GM19452 (cell line): ENCODE measurements around the gene NTN5.

Source experiments
- ATAC-seq: cut with Tn5 transposase; IDR thresholded peaks from one replicate; pipeline ENCODE4 v1.9.1; 2021; ENCODE audit not compliant: unreplicated experiment

The NTN5 gene

GRCh38 chr19:48631225-48631624, 41.6 kb downstream of the NTN5 start:
- no peak for ATAC-seq

GRCh38 chr19:48630296-48631063, 42.3 kb downstream of the NTN5 start:
- no peak for ATAC-seq

DNA sequence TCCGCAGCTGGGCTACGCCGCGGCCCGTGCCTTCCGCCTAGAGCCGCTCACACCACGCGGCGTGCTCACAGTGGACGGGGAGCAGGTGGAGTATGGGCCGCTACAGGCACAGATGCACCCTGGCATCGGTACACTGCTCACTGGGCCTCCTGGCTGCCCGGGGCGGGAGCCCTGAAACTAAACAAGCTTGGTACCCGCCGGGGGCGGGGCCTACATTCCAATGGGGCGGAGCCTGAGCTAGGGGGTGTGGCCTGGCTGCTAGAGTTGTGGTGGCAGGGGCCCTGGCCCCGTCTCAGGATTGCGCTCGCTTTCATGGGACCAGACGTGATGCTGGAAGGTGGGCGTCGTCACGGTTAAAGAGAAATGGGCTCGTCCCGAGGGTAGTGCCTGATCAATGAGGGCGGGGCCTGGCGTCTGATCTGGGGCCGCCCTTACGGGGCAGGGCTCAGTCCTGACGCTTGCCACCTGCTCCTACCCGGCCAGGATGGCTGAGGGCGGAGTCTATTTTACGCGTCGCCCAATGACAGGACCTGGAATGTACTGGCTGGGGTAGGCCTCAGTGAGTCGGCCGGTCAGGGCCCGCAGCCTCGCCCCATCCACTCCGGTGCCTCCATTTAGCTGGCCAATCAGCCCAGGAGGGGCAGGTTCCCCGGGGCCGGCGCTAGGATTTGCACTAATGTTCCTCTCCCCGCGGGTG, 43.1 kb downstream of the NTN5 start:
- no peak for ATAC-seq

DNA sequence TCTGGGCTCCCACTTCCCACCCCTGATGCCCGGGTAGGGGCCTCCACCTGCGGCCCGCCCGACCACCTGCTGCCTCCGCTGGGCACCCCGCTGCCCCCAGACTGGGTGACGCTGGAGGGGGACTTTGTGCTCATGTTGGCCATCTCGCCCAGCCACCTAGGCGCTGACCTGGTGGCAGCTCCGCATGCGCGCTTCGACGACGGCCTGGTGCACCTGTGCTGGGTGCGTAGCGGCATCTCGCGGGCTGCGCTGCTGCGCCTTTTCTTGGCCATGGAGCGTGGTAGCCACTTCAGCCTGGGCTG, 43.6 kb downstream of the NTN5 start:
- ATAC-seq: no peak

DNA sequence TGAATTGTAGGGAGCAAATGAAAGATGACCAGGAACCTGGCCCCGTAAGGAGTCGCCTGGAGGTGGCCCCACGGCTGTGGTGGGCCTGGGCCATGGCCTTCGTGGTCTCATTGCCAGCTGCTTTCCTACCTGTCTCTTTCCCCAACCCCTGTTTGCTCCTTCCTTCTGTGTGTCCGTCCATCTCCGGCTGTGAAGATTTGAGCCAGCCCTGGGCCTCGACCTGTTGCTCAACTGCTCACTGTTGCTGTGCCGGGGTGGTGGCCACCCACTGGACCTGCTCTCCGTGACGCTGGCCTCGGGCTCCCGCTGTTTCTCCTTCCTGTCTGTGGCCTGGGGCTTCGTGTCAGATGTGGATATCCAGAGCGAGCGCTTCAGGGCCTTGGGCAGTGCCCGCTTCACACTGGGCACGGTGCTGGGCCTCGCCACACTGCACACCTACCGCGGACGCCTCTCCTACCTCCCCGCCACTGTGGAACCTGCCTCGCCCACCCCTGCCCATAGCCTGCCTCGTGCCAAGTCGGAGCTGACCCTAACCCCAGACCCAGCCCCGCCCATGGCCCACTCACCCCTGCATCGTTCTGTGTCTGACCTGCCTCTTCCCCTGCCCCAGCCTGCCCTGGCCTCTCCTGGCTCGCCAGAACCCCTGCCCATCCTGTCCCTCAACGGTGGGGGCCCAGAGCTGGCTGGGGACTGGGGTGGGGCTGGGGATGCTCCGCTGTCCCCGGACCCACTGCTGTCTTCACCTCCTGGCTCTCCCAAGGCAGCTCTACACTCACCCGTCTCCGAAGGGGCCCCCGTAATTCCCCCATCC, 44.1 kb downstream of the NTN5 start:
- ATAC-seq: no peak

DNA sequence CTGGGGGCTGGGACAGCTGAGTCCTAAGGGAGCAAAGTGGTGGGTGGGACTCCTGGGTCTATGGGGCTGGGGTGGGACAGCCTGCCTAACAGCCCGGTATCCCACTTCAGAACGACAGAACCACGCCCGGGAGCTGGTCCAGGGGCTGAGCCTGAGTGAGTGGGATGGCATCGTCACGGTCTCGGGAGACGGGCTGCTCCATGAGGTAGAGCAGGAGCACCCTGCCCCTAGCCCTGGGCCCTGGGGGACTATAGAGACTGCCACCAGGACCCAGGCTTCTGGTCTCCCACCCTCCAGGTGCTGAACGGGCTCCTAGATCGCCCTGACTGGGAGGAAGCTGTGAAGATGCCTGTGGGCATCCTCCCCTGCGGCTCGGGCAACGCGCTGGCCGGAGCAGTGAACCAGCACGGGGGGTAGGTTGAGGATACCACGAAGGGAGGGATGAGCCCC, 44.9 kb downstream of the NTN5 start:
- no peak for ATAC-seq

GRCh38 chr19:48627201-48627864, 45.5 kb downstream of the NTN5 start:
- ATAC-seq: no peak

GRCh38 chr19:48625891-48626327, 46.9 kb downstream of the NTN5 start:
- no peak for ATAC-seq

DNA sequence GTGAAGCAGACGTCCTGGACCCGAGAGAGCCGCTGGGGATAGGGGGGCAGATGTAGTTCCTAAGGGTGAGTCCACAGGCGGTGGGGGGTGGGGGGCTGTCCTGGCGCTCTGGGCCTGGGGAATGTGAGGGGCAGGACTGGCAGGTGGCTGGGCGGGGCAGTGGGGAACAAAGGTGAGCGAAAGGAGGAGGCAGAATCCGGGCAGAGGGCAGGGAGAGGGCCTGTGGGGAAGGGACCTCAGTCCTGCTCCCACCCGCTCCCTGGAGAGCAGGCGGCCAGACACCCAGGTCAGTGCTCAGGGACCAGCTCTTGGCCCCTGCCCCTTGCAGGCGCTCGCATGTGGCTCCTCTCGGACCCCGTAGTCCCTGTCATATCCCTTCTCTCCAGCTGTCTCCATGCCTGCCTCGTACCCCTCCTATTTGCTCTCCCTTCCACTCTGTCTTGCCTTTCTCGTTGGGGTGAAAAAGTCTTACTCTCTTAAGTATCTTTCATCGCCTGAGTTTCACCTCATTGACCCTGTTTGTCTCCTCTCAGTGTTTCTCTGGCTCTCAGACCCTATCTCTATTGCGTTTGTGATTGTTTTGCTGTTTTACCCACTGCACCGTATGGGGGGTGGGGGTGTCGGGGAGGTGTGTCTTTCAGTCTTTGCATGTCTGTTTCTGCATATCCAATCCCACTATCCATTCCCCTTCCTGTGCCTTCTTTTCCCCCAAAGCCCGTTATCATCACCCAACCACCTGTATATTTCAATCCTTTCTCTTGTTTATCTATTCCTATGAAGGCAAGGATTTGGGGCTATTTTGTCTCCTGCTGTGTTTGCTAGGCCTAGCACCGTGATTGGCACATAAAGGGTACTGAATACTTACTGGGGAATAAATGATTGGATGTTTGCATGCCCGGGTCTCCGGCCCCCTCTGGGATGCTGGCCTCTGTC, 47.8 kb downstream of the NTN5 start:
- no peak for ATAC-seq

DNA sequence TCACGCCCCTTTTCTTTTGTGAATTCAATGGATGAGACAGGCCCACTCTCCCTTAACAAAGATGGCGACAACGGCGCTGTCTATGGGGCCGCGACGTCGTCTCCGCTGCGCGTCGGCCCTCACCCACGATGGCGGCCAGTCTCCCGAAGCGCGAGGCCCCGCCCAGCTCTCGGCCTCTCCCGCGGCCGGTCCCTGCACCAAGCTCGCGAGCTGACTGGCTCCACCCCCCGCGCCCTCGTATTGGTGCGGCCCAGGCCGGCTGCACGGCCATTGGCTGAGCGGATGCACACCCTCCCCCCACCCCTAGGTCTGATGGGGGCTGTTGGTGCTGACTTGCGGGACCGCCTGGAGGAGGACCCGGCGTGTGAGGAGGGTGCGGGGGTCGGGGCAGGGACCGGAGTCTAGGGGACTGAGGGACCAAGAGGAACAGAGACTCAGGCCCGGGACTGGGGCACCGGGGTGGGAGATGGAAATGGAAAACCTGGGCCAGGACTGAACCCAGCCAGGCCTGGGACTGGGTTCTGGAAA, 48.7 kb downstream of the NTN5 start:
- peak; percentile 54 for ATAC-seq

DNA sequence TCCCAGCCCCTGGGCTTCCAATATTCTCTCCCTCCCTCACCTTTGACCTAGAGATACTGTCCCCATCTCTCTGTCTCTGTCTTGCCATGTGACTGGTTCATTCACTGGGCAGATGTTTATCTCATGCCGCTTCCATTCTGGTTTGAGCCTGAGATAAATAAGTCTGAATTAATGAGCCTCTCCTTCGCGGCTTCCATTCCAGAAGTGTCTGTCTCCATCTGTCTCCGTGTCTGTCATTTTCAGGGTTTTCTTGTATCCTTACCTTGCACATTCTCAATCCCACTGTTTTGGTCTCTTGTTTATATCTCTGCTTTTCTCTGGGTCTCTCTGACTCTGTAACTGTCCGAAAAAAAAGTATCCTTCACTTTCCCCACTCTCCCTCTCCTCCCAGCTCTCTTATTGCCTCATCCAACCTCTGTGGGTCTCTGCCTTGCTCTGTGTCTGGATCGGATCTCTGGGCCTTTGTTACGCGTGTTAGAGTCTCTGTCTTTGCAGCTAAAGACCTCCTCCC, 49.2 kb downstream of the NTN5 start:
- ATAC-seq: no peak

DNA sequence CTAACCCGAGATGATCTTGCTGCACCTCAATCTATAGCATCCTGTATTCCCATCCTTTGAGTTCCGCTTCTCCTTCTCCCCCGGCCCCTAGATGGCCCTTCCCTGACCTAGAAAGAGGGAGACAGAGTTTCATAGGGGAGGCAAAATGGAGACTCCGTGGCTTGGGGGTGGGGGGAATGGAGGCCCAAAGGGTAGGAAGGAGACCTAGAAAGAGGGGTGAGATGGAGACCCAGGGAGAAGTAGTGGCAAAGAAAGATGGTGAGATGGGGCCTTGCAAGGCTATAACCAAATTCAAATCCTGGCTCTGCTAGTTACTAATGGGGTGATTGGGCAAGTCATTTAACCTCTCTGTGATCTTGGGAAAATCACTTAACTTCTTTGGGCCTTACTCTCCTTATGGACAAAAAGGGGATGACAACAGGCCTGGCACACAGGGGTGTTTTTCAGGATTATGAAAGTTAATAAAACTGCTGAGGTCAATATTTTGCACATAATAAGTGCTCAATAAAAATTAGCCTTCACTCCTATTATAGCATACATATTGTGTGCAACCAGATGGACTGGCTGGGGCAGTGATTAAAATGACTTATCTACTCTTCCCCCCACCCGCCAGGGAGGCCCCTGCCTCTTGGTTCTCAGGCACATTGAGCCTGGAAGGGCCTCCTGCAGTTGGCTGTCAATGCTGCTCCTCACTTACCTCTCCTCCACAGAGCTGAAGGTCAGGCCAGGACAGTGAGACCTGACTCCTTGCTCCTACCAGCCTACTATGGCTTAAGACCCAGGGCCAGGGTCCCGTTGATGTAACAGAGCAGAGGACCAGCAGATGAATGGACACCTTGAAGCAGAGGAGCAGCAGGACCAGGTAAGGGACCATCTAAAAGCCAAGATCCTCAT, 52.9 kb downstream of the NTN5 start:
- ATAC-seq: no peak

GRCh38 chr19:48618916-48619691, 53.7 kb downstream of the NTN5 start, which contains the start of the genes RPL18 and SPHK2:
Gene RPL18, minus strand, starts transcription at chr19:48619178. Its CDS starts 35 bp downstream, at chr19:48619143.
Gene SPHK2, plus strand, starts transcription at chr19:48619506. Its CDS starts 1,009 bp downstream, at chr19:48620515.
- ATAC-seq: peak; percentile 86

DNA sequence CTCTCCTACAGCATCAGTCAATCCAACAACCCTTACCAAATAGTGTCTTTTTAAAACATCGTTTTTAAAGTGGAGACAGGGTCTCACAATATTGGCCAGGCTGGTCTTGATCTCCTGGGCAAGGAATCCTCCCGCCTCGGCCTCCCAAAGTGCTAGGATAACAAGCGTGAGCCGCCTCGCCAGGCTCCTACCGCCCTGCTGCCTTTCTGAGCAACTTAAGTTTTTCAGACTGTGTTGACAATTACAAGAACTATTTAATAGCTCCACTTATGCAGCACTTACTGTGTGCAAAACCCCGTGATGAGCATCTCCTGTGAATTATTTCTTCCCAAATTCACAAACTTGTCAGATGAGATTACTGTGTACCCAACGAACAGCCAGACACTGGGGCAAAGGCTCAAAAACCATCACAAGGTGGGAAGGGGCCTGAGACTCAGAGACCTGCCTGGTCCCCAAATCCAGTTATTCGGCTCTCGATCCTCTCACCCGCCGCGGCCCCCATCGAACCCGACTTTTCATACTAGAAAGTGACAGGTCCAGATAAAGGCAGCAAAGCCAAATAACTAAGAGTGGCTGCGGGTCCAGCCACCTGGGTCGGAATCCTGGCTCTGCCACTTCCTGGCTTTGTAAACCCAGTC, 54.4 kb downstream of the NTN5 start:
- ATAC-seq: no peak

DNA sequence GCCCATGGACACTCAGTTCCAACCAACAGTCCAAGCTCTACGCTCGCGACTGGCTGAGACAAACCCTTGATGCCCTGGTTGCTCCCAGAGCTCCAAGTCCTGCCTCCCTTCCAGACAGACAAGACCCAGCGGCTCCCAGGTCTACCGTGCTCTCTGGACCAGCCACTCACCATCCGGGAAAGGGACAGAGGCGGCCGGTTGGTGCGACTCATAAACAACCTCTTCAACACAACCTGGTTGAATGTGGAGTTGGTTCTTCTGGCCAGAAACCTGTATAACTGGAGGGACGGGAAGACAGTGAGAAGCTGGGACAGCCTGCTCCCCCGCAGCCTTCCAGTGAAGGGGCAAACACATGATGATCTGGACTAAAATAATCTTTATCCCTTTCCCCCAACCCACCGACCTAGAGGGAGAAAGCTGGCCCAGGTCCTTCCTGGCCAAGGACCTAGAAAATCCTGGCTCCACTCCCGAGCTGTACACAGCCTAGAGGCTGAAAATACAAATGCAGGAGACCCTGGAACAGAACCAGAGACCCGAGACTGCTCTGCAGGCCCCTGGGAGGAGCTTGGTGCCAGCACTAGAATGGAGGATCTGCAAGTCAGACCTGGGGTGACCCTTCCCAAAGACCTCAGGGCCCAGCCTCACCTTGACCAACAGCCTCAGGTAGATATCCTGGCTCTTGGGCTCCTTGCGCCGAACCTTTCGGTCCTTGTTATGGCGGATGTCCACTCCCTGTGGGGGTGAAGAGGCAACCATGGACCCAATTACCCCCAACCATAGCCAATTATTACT, 55.5 kb downstream of the NTN5 start:
- no peak for ATAC-seq

- no peak for ATAC-seq
Measured at GRCh38 chr19:48616491-48617056, 56.2 kb downstream of the NTN5 start.
